IPS DF 4.7 (cell line): ENCODE measurements around the gene C5.

Experiments
- DNase-seq: peaks from one replicate; pipeline ENCODE4 v3.0.0-alpha.2; 2013; ENCODE audit warnings: low spot score; ENCODE audit errors: extremely low read depth

Gene C5

GRCh38 chr9:120942186-120943001, 107.7 kb downstream of the C5 start:
- DNase-seq: no peak

DNA sequence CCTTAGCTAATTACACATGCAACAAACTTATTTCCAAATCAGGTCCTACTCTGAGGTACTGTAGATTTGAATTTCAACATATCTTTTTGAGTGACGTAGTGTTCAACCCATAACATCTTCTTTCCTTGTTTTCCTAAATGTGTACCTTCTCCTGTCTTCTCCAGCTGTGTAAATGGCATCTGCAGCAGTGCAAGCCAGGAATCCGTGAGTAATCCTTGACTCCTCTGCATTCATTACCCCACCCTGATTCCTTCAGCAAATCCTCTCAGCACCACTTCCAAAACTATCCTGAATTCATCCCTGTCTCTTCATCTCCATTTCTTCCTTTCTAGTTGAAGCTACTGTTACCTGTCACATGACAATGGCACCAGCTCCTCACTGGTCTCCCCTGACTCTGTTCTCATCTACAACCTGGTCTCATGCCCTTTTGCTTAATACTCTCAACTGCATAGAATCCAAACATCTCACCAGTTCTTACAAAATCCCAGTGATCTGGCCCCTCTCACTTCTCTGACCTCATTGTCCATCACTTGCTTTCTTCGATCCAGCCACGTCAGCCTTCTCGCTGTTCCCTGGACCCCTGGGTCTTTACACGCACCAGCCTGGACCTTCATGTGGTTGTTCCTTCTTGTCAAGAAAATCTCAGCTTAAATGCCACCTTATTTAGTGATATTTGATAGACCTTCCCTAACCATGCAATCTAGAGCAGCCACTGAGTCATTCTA, 108.9 kb downstream of the C5 start:
- DNase-seq: no peak

- no peak for DNase-seq
Observed at GRCh38 chr9:120940573-120940972, 109.5 kb downstream of the C5 start.

DNA sequence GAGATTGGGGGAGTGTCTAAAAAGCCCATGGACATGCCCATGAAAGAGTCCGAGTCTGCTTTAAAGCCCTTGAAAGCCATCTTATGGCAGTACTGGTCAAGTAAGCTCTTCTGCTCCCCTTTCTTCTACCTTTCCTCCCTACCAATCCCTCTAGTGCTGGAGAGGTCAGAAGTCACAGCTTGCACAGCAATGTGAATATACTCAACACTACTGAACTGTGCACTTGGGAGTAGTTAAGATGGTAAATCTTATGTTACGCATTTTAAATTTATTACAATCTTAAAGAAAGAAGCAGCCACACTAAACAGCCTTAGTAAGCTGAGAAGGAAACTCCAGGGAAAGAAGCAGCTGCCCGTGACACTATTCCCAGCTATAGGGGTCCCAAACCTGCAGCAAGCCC, 111.2 kb downstream of the C5 start:
- no peak for DNase-seq

DNA sequence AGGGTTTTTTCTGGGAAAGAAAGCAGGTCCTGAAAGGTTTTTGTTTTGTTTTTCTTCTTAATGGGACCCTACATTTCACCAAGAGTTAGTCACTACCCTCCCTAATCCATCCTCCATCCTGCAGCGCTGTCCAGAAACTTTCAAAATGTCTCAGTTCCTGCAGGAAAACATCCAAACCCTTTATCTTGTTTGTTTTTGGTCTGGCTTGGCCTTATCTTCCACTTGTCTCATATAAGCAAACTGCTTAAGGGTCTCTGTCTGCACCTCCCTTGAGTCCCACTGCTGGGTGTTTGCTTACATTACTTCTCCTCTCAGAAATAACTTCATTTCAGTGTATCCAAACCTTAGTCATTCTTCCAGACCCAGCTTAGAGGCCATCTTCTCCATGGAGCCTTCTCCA, 112.5 kb downstream of the C5 start:
- DNase-seq: no peak

DNA sequence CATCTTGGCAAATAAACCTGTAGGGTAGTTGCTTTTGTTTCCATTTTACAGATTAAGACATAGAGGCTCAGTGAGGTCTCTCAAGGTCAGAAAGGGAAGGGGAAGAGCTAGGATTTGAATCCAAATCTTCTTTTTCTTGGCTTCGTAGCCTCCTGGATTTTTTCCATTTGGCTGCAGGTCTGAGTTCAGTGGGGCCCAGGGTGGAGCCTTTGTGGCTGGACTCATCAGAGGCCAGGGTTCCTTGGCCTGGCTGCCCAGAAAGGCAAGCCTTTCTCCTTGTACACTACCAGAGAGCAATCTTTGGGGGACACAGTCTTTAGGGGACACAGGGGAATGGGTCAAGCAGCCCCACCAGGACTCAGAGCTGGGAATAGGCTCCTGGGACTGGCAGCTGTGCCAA, 112.9 kb downstream of the C5 start:
- no peak for DNase-seq

DNA sequence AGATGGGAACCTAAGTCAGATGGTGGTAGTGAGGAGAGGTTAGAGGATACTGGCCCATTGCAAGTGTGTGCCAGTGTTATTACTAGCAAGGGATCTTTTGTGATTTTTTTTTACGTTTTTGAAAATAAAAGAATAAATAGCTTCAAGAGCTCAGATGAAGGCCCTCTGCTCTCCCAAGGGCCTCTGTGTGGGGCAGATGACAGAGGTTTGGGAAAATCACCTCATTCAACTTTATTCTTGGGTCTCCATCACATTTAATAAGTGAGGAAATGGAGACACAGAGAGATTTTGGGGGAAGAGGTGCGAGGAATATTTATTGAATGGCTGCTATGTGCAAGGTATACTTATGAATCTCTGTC, 113.3 kb downstream of the C5 start:
- no peak for DNase-seq

- peak; percentile 56 for DNase-seq
Observed at GRCh38 chr9:120936011-120936763, 113.9 kb downstream of the C5 start.

- no peak for DNase-seq
Observed at GRCh38 chr9:120935383-120935857, 114.7 kb downstream of the C5 start.

GRCh38 chr9:120934281-120934680, 115.8 kb downstream of the C5 start:
- no peak for DNase-seq

DNA sequence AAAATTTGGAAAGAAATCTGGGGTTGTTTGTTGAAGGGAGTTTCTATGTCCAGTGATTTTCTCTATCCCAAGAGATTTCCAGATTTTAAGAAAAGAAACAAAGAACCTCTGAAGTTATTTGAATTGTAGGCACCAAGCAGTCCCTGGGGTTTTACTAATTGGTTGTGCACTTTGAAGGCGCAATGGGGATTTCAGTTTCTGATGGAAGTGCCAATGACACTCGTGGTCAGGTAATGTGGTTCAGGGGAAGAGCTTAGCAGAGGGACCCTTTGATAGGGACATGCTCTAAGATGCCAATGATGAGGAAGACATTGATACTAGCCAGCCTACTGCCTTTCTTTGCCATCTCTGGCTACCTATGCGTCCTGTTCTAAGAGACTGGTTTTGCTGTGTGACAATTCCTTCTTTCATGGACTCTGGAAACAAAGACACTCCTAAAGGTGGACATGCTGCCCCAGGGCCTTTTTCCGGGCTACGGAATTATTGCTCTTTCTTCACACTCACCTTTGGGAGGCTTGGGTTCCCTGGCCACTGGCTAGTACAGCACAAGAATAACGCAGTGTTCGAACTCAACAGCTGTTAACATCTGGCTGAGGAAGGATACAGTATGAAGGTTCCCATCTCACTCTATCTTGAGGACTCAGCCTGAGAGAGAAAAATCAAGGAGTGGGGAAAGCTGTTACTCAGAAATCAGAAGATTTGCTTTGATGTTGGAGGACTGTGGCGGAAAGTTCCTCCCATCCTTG, 116.6 kb downstream of the C5 start:
- no peak for DNase-seq

DNA sequence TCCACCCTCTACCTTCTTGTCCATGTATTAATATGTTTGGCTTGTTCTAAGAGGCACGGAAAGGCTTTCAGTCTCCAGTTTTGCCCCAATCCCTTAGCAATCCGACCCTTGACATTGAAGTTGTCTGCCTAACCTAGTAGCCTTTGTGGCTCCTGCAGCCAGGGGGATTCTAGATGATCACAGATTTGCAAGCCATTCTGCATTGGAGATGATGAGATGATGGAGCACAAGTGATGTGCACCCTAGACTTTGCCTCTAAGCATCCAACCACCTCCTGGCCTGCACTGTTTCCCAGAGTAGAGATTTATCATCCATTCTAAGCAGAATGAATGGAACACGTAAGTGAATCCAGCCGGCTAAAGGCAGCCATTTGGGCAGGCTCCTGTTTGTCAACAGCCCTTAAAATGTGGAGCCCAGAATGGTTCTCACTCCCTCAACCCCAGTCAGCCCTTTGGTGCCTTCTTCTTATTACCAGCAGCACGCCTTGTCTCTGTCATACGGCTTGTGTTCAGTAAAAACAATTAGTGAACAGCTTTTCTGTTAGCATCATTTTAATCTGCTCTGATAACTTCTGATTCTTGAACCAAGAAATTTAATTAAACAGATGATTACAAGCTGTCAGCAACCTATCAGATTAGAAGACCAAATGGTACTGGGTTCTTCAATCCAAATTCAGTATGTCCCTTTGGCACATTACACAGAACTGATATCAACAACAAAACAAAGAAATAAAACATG, 117.8 kb downstream of the C5 start:
- no peak for DNase-seq

- DNase-seq: no peak
Observed at GRCh38 chr9:120931231-120932085, 118.6 kb downstream of the C5 start.

DNA sequence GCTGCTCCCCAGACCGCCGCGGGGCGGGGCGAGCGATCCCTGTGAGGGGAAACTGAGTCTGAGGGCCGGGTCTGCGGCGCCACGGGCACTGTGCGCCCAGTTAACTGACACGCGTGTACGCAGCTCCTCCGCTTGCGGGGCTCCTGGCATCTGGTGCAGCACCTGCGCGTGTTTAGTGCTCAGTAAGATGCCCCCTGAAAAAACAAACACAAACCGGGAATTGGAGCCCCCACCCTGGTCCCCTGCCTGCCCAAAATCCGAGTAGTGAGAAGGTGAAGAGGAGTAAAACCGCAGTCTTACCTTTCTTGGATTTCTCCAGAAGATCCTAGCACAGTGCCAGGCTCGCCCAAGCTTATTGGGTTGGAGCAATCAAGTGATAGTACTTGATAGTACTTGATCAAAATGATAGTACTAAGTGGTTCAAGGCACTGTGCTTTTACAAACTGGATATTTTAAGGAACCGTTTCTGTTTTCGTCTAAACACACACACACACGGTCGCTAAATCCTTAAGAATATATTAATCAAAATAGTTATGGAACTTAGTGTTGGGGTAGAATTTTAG, 120.8 kb downstream of the C5 start:
- DNase-seq: no peak

GRCh38 chr9:120928483-120929228, 121.4 kb downstream of the C5 start:
- DNase-seq: no peak

DNA sequence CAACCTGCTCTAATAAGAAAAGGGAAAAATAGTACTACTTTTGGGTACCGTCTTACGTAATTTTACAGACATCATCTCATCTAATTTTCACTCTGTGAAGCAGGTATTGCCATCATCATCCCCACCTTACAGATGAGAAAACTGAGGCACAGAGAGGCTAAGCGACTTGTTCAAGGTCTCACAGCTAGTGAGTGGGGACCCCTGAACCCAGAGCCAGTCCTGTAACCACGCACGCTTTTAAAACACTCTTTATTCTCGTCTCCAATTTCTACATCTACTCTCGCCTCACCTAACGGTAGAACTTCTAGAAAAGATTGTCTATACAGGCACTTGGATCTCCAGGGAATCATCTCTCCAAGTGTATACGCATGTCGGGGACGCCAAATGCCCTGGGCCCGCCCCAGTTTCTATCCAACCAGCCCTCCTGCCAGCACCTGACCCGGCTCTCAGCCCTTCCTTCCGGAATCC, 122.0 kb downstream of the C5 start:
- DNase-seq: no peak

- no peak for DNase-seq
Observed at GRCh38 chr9:120927269-120928014, 122.6 kb downstream of the C5 start.

DNA sequence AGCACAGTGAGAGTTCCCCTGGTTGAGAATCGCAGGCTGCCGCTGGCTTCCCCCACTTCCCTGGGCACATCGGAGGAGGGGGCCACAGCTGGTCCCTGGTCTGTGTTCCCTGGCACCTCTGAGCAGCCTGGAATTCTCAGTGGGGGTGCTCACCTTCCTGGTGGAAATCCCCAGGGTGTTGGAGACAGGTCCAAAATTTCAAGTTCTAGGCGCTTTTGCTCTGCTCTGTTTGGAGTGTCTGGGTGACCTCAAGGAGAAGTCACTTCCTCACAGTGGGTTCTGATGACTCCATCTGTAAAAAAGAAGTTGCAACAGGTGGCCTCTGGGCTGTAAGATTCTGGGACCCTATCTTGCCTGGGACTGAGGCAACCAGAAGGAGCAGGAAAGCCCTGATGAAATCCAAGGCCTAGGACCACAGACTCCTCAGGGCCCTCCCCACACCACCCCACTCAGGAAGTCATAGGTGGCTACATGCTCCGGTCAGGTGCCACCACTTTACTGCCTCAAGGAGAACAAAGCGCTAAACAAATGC, 123.6 kb downstream of the C5 start, which contains the start of gene TRAF1:
Gene TRAF1, minus strand, starts transcription at position 400 of the 532 bp plus-strand sequence. CDS start 721 bp downstream, outside the sequence.
- DNase-seq: no peak
